Activated CD8-positive, alpha-beta memory T cell treated with anti-CD3 and anti-CD28 coated beads, Interleukin-2, amount 10 ng/mL, durations not matched to agents 7 days and 5 days (primary cell): ENCODE results near the gene CELA3A. TPM values are rescaled to one million over a fixed set of nuclear protein-coding genes. Genes with fewer than 3 reads are reported as not detected.
A peak's percentile ranks its signal among the peaks of the same experiment; 100 is the strongest.

ENCODE experiments used
- ATAC-seq: fragments of 150-1000 bp; cut with Tn5 transposase; one replicate; pipeline ENCODE4 v1.10.0; 2021; ENCODE audit warnings: moderate library complexity
- CTCF ChIA-PET: fragments of 350-600 bp; sonication (Branson Sonifier 250); formaldehyde crosslinking; loops from one replicate; lab custom pipeline; 2021; ENCODE audit warnings: antibody characterized with exemption; lab: Charles Lee
- DNase-seq: peaks from one replicate; pipeline ENCODE4 v3.0.0-alpha.2; 2020
- H3K27ac Mint-ChIP-seq: one replicate; pipeline ENCODE4 v1.8.0; 2021; ENCODE audit warnings: mild to moderate bottlenecking, mixed read lengths
- H3K27me3 Mint-ChIP-seq: one replicate; pipeline ENCODE4 v1.8.0; 2021; ENCODE audit warnings: mixed read lengths
- H3K36me3 Mint-ChIP-seq: one replicate; pipeline ENCODE4 v1.8.0; 2021; ENCODE audit warnings: mild to moderate bottlenecking, mixed read lengths
- H3K4me1 Mint-ChIP-seq: one replicate; pipeline ENCODE4 v1.8.0; 2021; ENCODE audit warnings: mixed read lengths
- H3K4me3 Mint-ChIP-seq: one replicate; pipeline ENCODE4 v1.8.0; 2021; ENCODE audit warnings: mild to moderate bottlenecking, moderate library complexity, mixed read lengths
- H3K9me3 Mint-ChIP-seq: one replicate; pipeline ENCODE4 v1.8.0; 2022; ENCODE audit warnings: low read depth, mixed read lengths
- total RNA-seq, 2 experiments: library from RNA; stranded (reverse); gene quantifications; one replicate each; pipeline ENCODE4 v1.2.3, GENCODE V29; 2021

Gene CELA3A
- total RNA-seq, 2 experiments from 2014 or later = not detected

GRCh38 chr1:22037520-22037919 lies 36.1 kb downstream of the CELA3A start:
- H3K4me3 Mint-ChIP-seq = no peak overlapping the region
- H3K27me3 Mint-ChIP-seq = no peaks in the 10 kb centered on the region
- no peak for ATAC-seq

DNA sequence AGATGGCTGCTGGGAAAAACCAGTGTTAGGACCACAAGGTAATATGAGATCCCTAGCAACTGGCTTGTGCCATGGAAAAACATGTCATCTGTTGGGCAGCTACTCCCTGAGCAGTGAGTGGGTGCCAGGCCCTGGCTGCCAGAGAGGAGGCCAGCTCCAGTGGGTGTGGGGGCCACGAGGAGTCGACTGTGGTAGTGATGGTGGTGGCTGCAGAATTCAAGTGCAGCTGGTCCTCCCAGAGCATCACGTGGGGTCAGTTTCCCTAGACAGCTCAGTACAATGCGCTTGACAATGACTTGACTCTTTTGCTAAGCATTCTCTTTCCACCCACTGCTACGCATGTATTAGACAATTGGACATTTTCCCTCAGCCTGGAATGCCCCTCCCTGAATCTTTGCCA lies 36.6 kb downstream of the CELA3A start:
- ATAC-seq (no peak), DNase-seq (no peak)
- Mint-ChIP-seq H3K4me3 (no peak overlapping the region), H3K36me3 (no peaks in the 10 kb centered on the region), H3K9me3 (no peaks in the 10 kb centered on the region), H3K27me3 (no peaks in the 10 kb centered on the region), H3K4me1 (peaks cover 39% of the 10 kb centered on the region), H3K27ac (peak overlapping the region; percentile 73)
- CTCF ChIA-PET = interaction anchor here (1.4 to 5.0 kb wide), 4 partner anchors 9 to 17 kb away, joined by 3 to 56 read pairs (median 18); no protein-coding TSS in a partner anchor

More at GRCh38 chr1:22037520-22037919, 36.1 kb downstream of the CELA3A start:
- DNase-seq = no peak
- CTCF ChIA-PET = interaction anchor here (1.4 to 5.0 kb wide), 3 partner anchors 8 to 14 kb away, joined by 3 to 56 read pairs (median 31); no protein-coding TSS in a partner anchor
- no peaks in the 10 kb centered on the region for H3K9me3 Mint-ChIP-seq
- peaks cover 34% of the 10 kb centered on the region for H3K4me1 Mint-ChIP-seq
- peak overlapping the region; percentile 73 for H3K27ac Mint-ChIP-seq
- no peaks in the 10 kb centered on the region for H3K36me3 Mint-ChIP-seq

DNA sequence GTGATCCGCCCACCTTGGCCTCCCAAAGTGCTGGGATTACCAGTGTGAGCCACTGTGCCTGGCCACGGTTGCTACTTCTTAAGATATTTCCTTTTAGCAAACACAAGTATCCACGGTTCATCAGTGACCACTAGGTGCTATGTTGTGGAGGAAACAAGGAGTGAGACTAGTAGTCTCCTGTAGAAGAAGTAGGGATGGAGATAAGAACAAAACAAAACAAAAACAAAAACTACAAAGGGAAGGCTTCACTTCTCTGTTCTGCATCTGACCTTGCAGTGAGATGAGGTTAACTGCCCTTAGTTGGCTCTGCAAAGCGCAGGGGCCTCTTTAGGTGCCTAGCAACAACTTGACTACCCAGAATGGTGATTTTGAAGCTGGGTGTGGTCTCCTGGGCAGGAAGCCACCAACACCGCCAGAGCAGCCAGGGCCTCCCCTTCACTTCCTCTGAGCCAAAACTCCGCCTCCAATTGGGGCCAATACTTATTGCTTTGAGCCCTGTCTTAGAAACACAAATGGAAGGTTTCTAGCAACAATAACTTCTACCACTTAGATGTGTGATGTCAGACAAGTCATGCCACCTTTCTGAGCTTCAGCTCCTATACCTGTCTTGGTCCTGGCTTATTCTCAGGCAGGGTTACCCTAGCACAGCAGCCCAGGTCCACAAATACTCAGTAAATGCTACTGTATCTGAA lies 38.3 kb downstream of the CELA3A start:
- H3K9me3 Mint-ChIP-seq = no peaks in the 10 kb centered on the region
- H3K27ac Mint-ChIP-seq = peak overlapping the region; percentile 92
- H3K4me1 Mint-ChIP-seq = peaks cover 41% of the 10 kb centered on the region
- ATAC-seq (peak; percentile 98), DNase-seq (peak; percentile 98)
- peak overlapping the region; percentile 77 for H3K4me3 Mint-ChIP-seq
- CTCF ChIA-PET = interaction anchor here (0.6 to 5.0 kb wide), 10 partner anchors 10 to 1406 kb away, joined by 3 to 56 read pairs (median 4); partner anchors contain the start of gene CDC42
- no peaks in the 10 kb centered on the region for H3K36me3 Mint-ChIP-seq
- H3K27me3 Mint-ChIP-seq = no peaks in the 10 kb centered on the region

DNA sequence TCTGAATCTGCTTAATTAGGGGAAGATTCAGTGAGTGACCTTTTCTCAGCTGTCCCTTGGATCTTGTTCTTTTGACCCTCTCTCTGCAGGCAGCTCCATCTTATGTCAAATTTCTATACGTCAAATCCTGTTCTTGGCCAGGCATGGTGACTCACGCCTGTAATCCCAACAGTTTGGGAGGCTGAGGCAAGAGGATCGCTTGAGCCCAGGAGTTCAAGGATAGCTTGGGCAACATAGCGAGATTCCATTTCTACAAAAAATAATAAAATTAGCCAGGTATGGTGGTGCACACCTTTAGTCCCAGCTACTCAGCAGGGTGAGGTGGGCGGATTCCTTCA lies 38.8 kb downstream of the CELA3A start:
- H3K27me3 Mint-ChIP-seq = no peaks in the 10 kb centered on the region
- H3K36me3 Mint-ChIP-seq = peaks cover under 1% of the 10 kb centered on the region
- DNase-seq = no peak
- CTCF ChIA-PET = interaction anchor here (0.6 to 5.0 kb wide), 10 partner anchors 11 to 1406 kb away, joined by 3 to 56 read pairs (median 4); partner anchors contain the start of gene CDC42
- peak overlapping the region; percentile 92 for H3K27ac Mint-ChIP-seq
- peaks cover under 1% of the 10 kb centered on the region for H3K9me3 Mint-ChIP-seq
- peaks cover 42% of the 10 kb centered on the region for H3K4me1 Mint-ChIP-seq
- peak overlapping the region; percentile 77 for H3K4me3 Mint-ChIP-seq
- no peak for ATAC-seq

DNA sequence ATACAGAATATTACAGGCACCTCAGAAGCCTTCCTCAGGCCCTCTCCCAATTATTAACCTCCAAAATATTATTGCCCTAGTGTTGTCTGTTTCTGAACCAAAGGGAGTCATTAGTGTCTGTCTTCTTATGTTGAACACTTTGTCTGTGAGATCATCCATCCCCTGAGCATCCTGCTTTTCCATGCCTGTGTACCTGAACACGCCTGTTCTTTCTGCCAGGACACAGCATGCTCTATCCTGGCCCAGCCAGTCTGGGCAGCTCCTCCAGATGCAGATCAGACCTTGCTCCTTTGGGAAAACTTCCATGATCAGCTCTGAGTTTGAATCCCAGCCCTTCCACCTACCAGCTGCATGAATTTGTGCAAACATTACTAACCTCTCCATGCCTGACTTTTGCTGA lies 40.0 kb downstream of the CELA3A start:
- ATAC-seq (no peak), DNase-seq (no peak)
- H3K27ac Mint-ChIP-seq = peak overlapping the region; percentile 61
- H3K4me3 Mint-ChIP-seq = no peak overlapping the region
- H3K9me3 Mint-ChIP-seq = peaks cover 4% of the 10 kb centered on the region
- no peaks in the 10 kb centered on the region for H3K27me3 Mint-ChIP-seq
- CTCF ChIA-PET = interaction anchor here (1.2 to 1.3 kb wide), 2 partner anchors 9 to 10 kb away, joined by 3 to 5 read pairs; no protein-coding TSS in a partner anchor
- peaks cover 45% of the 10 kb centered on the region for H3K4me1 Mint-ChIP-seq
- peaks cover 4% of the 10 kb centered on the region for H3K36me3 Mint-ChIP-seq

DNA sequence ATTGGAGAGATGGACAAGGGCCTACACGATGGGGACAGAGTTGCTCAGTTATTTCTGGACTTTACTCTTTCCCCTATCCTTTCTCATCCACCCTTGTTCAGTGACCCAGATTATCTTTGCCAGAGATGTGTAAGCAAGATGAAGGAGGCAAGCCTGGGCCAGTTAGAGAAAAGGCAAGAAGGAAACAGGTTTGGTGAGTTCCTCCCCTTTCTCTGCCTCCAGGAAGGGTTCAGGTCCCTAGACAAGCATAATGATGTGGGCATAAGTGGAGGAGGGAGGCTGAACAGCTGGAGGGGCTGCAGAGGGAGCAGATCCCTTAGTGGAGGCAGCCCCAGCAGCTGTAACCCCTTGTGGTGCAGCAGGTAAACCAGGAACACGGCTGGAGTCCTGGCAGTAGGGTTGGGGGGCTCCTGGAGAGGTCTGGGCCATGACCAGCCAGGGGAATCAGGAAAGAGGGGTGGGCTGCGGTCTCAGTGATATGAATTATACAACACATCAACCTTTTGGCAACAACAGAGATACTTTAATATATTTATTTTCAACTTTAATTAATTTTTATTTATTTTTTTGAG lies 41.8 kb downstream of the CELA3A start:
- peaks cover 45% of the 10 kb centered on the region for H3K4me1 Mint-ChIP-seq
- no peak overlapping the region for H3K4me3 Mint-ChIP-seq
- CTCF ChIA-PET = interaction anchor here (1.1 kb wide), 1 partner anchor 18 kb away, joined by 3 read pairs; no protein-coding TSS in a partner anchor

DNA sequence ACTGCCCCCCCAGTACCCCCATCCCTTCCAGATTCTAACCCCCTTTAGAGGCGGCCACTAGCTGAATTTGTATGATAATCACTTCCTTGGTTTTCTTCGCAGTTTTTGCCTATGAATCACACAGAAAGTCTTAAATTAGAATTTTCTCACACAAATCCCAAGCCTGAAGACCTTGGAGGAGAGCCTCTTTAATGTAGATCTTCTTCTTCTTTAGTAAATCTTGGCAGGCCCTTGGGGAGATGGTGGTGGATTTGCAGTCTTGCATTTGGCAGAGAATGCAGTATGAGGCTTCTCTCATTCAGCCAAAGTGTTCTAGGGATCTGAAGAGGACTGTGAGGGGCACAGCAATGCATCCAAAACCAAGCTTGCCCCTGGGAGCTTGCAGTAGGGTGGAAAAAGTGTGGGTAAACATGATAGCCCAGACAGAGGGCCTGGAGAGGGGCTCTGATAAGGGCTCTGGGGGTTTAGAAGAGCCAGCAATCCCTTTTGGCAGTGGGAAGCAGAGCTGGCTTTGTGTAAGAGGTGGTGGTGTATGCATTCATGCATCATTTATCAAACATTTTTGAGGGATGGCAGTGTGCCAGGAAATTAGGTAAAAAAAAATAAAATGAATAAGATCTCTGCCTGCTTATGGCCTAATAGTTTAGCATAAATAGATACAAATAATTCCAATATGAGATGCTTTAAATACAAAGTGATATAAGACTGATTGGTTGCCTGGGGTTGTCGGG lies 43.4 kb downstream of the CELA3A start:
- no peaks in the 10 kb centered on the region for H3K27me3 Mint-ChIP-seq
- peaks cover 42% of the 10 kb centered on the region for H3K4me1 Mint-ChIP-seq
- peak overlapping the region; percentile 9 for H3K27ac Mint-ChIP-seq
- DNase-seq = no peak
- CTCF ChIA-PET = interaction anchor here (1.5 kb wide), 1 partner anchor 22 kb away, joined by 3 read pairs; no protein-coding TSS in a partner anchor
- H3K36me3 Mint-ChIP-seq = peaks cover 4% of the 10 kb centered on the region
- no peak overlapping the region for H3K4me3 Mint-ChIP-seq
- ATAC-seq = no peak
- peaks cover 4% of the 10 kb centered on the region for H3K9me3 Mint-ChIP-seq

More for the DNA sequence above, 41.8 kb downstream of the CELA3A start:
- Mint-ChIP-seq H3K27me3 (no peaks in the 10 kb centered on the region), H3K27ac (no peak overlapping the region), H3K9me3 (peaks cover 4% of the 10 kb centered on the region), H3K36me3 (peaks cover 4% of the 10 kb centered on the region)
- no peak for DNase-seq
- no peak for ATAC-seq

DNA sequence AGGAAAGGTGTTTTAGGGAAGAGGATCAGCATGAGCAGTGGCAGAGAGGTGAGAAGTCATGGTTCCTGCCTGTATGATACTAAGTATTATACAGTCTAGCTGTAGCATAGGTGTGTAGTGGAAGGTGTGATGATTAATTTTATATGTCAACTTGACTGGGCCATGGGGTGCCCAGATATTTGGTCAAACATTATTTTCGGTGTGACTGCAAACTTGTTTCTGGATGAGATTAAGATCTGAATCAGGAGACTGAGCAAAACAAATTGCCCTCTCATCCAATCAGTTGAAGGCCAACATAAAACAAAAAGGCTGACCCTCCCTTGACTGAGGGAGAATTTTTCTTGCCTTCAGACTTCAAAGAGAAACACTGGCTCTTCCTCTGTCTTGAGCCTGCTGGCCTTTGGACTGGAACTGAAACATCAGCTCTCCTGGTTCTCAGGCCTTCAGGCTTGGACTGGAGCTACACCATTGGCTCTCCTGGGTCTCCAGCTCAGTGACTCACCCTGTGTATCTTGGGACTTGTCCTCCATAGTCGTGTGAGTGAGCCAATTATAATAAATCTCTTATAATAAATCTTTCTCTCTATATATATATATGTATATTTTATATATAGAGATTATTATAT lies 44.3 kb downstream of the CELA3A start:
- Mint-ChIP-seq H3K4me1 (peaks cover 35% of the 10 kb centered on the region), H3K27me3 (no peaks in the 10 kb centered on the region), H3K4me3 (no peak overlapping the region), H3K9me3 (peaks cover 4% of the 10 kb centered on the region), H3K27ac (no peak overlapping the region), H3K36me3 (peaks cover 4% of the 10 kb centered on the region)
- ATAC-seq (no peak), DNase-seq (no peak)
- CTCF ChIA-PET = interaction anchor here (1.5 kb wide), 1 partner anchor 22 kb away, joined by 3 read pairs; no protein-coding TSS in a partner anchor

DNA sequence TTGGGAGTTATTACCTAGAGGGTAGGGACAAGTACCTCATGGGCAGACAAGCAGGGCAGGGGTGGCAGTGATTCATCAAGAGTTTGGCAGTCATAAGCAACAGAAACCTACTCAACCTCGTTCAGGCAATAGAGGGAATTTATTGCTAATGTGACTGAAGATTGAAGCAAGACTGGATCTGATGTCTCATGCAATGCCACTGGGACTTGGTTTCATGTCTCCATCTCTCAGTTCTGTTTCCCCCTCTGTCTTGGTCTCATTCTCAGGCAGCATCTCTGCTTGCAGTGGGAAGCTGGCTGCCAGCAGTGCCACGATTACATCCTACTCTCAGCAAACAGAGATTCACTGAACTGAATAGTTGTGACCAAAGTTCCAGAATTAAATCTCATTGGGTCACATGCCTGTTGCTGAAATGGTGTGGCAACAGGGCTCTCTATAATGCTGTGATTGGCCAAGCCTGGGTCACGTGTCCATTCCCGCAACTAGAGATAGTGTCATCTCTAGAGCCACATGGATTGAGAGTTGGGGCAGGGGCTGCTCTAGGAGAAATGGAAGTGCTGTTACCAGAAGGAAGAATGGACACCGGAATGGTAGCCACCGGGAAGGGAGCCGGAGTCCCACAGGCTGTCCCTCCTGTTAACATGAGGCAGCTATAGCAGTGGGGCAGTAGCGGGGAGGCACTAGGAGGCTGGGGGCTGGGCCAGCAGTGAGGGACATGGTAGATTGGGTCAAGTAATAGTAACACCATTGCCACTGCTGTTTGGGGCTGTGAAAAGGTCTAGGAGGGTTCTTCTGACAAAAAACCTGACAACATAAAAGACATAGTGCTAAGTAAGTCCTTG lies 47.1 kb downstream of the CELA3A start:
- peaks cover 36% of the 10 kb centered on the region for H3K4me1 Mint-ChIP-seq
- no peak overlapping the region for H3K4me3 Mint-ChIP-seq
- CTCF ChIA-PET = interaction anchor here (0.6 to 5.8 kb wide), 2 partner anchors 9 to 24 kb away, joined by 3 to 42 read pairs; no protein-coding TSS in a partner anchor
- H3K27ac Mint-ChIP-seq = no peak overlapping the region
- ATAC-seq (no peak), DNase-seq (no peak)
- peaks cover 4% of the 10 kb centered on the region for H3K9me3 Mint-ChIP-seq
- peaks cover 7% of the 10 kb centered on the region for H3K36me3 Mint-ChIP-seq
- no peaks in the 10 kb centered on the region for H3K27me3 Mint-ChIP-seq

DNA sequence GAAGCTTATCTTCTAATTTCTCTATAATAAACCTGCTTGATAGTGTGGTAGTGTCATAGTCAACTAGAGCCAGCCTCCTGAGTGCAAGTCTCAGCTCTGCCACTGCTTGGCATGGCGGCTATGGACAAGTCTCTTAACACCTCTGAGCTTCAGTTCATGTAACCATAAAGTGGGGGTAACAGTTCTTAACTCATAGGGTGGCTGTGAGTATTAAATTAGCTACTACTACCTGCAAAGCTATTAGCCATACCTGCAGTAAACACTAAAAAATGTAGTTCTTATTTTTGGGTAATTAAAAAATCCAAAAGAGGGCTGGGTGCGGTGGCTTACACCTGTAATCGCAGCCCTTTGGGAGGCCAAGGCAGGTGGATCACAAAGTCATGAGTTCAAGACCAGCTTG lies 48.9 kb downstream of the CELA3A start:
- ATAC-seq (no peak), DNase-seq (no peak)
- no peak overlapping the region for H3K27ac Mint-ChIP-seq
- CTCF ChIA-PET = interaction anchor here (1.1 to 7.7 kb wide), 4 partner anchors 8 to 27 kb away, joined by 3 to 96 read pairs (median 24); no protein-coding TSS in a partner anchor
- no peaks in the 10 kb centered on the region for H3K27me3 Mint-ChIP-seq
- peaks cover 18% of the 10 kb centered on the region for H3K36me3 Mint-ChIP-seq
- peaks cover 2% of the 10 kb centered on the region for H3K9me3 Mint-ChIP-seq
- H3K4me1 Mint-ChIP-seq = peaks cover 47% of the 10 kb centered on the region
- H3K4me3 Mint-ChIP-seq = no peak overlapping the region

DNA sequence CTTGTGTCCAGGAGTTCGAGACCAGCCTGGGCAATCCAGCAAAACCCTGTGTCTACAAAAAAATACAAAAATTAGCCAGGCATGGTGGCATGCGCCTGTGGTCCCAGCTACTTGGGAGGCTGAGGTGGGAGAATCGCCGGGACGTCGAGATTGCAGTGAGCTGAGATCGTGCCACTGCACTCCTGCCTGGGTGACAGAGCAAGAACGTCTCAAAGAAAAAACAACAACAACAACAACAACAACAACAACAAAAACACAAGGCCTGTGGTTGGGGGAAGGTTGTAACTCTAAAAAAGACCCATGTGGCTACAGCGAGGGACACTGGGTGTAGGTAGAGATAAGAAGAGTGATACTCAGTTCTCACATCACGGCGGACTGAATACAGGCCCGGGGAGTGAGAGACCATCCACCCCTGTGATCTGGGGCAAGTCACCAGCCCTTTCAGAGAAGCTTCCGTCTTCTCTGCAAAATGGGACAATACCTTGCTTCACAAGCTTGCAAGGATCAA lies 50.2 kb downstream of the CELA3A start:
- CTCF ChIA-PET = interaction anchor here (1.2 to 7.7 kb wide), 5 partner anchors 10 to 29 kb away, joined by 3 to 96 read pairs (median 7); no protein-coding TSS in a partner anchor
- DNase-seq (no peak), ATAC-seq (no peak)
- Mint-ChIP-seq H3K27ac (peak overlapping the region; percentile 89), H3K27me3 (no peaks in the 10 kb centered on the region), H3K4me1 (peaks cover 55% of the 10 kb centered on the region), H3K36me3 (peaks cover 26% of the 10 kb centered on the region), H3K9me3 (no peaks in the 10 kb centered on the region), H3K4me3 (peak overlapping the region; percentile 78)
